ENCODE results near the gene CDIPT. TPM values are rescaled to one million over a fixed set of nuclear protein-coding genes. Genes with fewer than 3 reads are reported as not detected.

The CDIPT gene
- total RNA-seq, 1 experiment from 2014 or later: 90.0 TPM

- no peak for DNase-seq (ENCODE audit: low spot score)
Observed at GRCh38 chr16:29831490-29831889, 31.5 kb downstream of the CDIPT start.

- no peak for DNase-seq (ENCODE audit: low spot score)
Observed at GRCh38 chr16:29830774-29831173, 32.3 kb downstream of the CDIPT start.

GRCh38 chr16:29826342-29826695 lies 36.7 kb downstream of the CDIPT start:
- DNase-seq (ENCODE audit: low spot score): no peak

- peak; percentile 75 for DNase-seq (ENCODE audit: low spot score)
Observed at GRCh38 chr16:29825145-29826044, 37.6 kb downstream of the CDIPT start.

- DNase-seq (ENCODE audit: low spot score): peak; percentile 33
Observed at GRCh38 chr16:29824589-29825144, 38.4 kb downstream of the CDIPT start.

- peak; percentile 64 for DNase-seq (ENCODE audit: low spot score)
Observed at GRCh38 chr16:29821643-29822115, 41.3 kb downstream of the CDIPT start.

- peak; percentile 74 for DNase-seq (ENCODE audit: low spot score)
Observed at GRCh38 chr16:29820730-29821642, 42.0 kb downstream of the CDIPT start.

GRCh38 chr16:29820271-29820701 lies 42.7 kb downstream of the CDIPT start, which contains the start of gene MVP:
Gene MVP (plus strand): TSS chr16:29820462. CDS start chr16:29830550, 10,088 bp downstream.
- DNase-seq (ENCODE audit: low spot score): peak; percentile 75

GRCh38 chr16:29819506-29819905 lies 43.5 kb downstream of the CDIPT start:
- DNase-seq (ENCODE audit: low spot score): peak; percentile 61

- no peak for DNase-seq (ENCODE audit: low spot score)
Observed at GRCh38 chr16:29818082-29818481, 44.9 kb downstream of the CDIPT start.

- peak; percentile 66 for DNase-seq (ENCODE audit: low spot score)
Observed at GRCh38 chr16:29816694-29817441, 46.2 kb downstream of the CDIPT start.

GRCh38 chr16:29815793-29816693 lies 47.0 kb downstream of the CDIPT start, which contains the start of gene PAGR1:
Gene PAGR1 (plus strand): TSS chr16:29816152. CDS start chr16:29816526, 374 bp downstream.
- peak; percentile 96 for DNase-seq (ENCODE audit: low spot score)

GRCh38 chr16:29815032-29815721 lies 47.8 kb downstream of the CDIPT start:
- no peak for DNase-seq (ENCODE audit: low spot score)

- DNase-seq (ENCODE audit: low spot score): no peak
Observed at GRCh38 chr16:29814592-29814991, 48.4 kb downstream of the CDIPT start.

GRCh38 chr16:29813644-29814562 lies 49.1 kb downstream of the CDIPT start:
- no peak for DNase-seq (ENCODE audit: low spot score)

GRCh38 chr16:29812754-29813643 lies 50.0 kb downstream of the CDIPT start:
- no peak for DNase-seq (ENCODE audit: low spot score)

Data from HT-29 (cell line).